Progenitor cell of endocrine pancreas (in vitro differentiated cells): ENCODE data around the gene LIN7C. TPM values are rescaled to one million over a fixed set of nuclear protein-coding genes. Genes with fewer than 3 reads are reported as not detected.

Experiments
- DNase-seq: peaks from one replicate; pipeline ENCODE4 v3.0.0; 2021; ENCODE audit warnings: low spot score; ENCODE audit not compliant: unreplicated experiment
- H3K27ac Mint-ChIP-seq: 2 replicates; pipeline ENCODE4 v1.8.0; 2021; ENCODE audit warnings: mild to moderate bottlenecking, moderate library complexity, mixed read lengths
- H3K27me3 Mint-ChIP-seq: 2 replicates; pipeline ENCODE4 v1.8.0; 2021; ENCODE audit warnings: mixed read lengths
- H3K36me3 Mint-ChIP-seq: 2 replicates; pipeline ENCODE4 v1.8.0; 2022; ENCODE audit warnings: mixed read lengths; ENCODE audit not compliant: insufficient read depth
- H3K4me1 Mint-ChIP-seq: 2 replicates; pipeline ENCODE4 v1.8.0; 2021; ENCODE audit warnings: low read depth, mixed read lengths
- H3K4me3 Mint-ChIP-seq: 2 replicates; pipeline ENCODE4 v1.8.0; 2021; ENCODE audit warnings: low read depth, mild to moderate bottlenecking, moderate library complexity, mixed read lengths
- H3K9me3 Mint-ChIP-seq: 2 replicates; pipeline ENCODE4 v1.8.0; 2021; ENCODE audit warnings: low read depth, mixed read lengths
- CTCF ChIP-seq: fragments of 200-600 bp; sonication (generic); IDR thresholded peaks from one replicate; pipeline ENCODE4 v1.5.0; 2021; ENCODE audit warnings: antibody characterized with exemption, mild to moderate bottlenecking; ENCODE audit not compliant: unreplicated experiment
- total RNA-seq: library from RNA; stranded (reverse); gene quantifications from 2 replicates; pipeline ENCODE4 v1.2.1, GENCODE V29; 2021

The LIN7C gene
- total RNA-seq, 1 donor from 2014 or later = 38.2 TPM

DNA sequence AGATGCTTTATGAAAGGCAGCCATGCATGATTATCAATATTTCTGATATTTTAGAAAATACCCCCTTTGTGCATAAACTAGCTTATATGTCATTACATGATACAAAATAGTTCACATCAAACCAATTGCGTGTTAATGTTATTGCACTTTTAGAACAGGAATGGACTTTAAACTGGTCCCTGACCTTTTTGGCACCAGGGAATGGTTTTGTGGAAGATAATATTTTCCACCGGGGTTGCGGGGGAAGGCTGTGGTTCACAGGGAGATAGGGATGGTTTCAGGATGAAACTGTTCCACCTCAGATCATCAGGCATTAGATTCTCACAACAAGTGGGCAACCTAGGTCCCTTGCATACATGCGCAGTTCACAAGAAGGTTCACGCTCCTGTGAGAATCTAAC lies 17.5 kb downstream of the LIN7C start:
- H3K4me3 Mint-ChIP-seq = no peak overlapping the region
- peaks cover 27% of the 10 kb centered on the region for H3K36me3 Mint-ChIP-seq
- H3K4me1 Mint-ChIP-seq = peaks cover 2% of the 10 kb centered on the region
- H3K27ac Mint-ChIP-seq = no peak overlapping the region
- DNase-seq = no peak
- no peaks in the 10 kb centered on the region for H3K27me3 Mint-ChIP-seq
- no peak for TF ChIP-seq CTCF
- peaks cover 4% of the 10 kb centered on the region for H3K9me3 Mint-ChIP-seq

- H3K27ac Mint-ChIP-seq = no peak overlapping the region
- DNase-seq = no peak
- no peak overlapping the region for H3K4me3 Mint-ChIP-seq
- TF ChIP-seq CTCF = no peak
- peaks cover 4% of the 10 kb centered on the region for H3K4me1 Mint-ChIP-seq
- no peaks in the 10 kb centered on the region for H3K27me3 Mint-ChIP-seq
- H3K9me3 Mint-ChIP-seq = peaks cover 4% of the 10 kb centered on the region
- peaks cover 25% of the 10 kb centered on the region for H3K36me3 Mint-ChIP-seq
Measured at GRCh38 chr11:27487706-27488105, 18.9 kb downstream of the LIN7C start.

DNA sequence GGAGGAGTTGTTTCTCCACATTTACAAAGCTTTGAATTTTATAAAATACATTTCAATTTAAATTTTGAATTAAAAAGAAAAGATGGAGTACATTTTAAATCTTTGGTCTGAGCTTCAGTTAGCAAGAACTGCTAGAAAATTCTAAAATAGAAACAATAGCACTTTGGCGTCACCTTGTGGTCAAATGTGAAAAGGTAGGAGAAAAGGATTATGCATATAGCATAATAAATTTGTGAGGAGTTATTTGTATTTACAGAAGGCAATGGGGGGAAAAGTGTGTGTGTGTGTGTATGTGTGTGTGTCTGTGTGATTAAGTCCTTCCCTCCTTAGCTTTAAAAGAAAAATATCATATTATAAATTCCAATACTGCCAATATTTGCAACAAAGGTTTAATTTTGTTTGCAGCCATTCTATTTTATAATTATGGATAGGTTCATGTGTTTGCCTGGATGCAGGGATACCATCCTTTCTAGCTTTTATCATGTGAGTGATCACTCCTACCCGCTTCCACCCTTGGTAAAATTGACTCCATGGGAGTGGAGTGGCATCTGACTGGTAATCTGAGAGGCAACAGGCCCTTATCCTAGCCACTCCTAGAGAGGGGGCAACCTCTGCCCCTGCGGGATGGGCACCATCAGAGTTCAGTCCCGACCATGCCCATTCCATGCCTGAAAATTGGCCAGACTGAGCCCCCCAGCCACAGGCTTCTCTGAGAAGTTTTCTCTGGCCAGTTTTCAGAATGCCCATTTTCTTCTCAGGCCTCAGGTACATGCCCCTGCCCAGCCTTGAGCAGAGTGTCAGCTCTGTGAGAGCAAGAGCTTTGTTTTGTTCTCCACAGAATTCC lies 20.4 kb downstream of the LIN7C start:
- peak; percentile 27 for DNase-seq
- Mint-ChIP-seq H3K27me3 (no peaks in the 10 kb centered on the region), H3K36me3 (peaks cover 17% of the 10 kb centered on the region), H3K9me3 (peaks cover 4% of the 10 kb centered on the region), H3K4me3 (no peak overlapping the region), H3K4me1 (peaks cover 5% of the 10 kb centered on the region), H3K27ac (peak overlapping the region; percentile 81)
- peak; percentile 96 for TF ChIP-seq CTCF

DNA sequence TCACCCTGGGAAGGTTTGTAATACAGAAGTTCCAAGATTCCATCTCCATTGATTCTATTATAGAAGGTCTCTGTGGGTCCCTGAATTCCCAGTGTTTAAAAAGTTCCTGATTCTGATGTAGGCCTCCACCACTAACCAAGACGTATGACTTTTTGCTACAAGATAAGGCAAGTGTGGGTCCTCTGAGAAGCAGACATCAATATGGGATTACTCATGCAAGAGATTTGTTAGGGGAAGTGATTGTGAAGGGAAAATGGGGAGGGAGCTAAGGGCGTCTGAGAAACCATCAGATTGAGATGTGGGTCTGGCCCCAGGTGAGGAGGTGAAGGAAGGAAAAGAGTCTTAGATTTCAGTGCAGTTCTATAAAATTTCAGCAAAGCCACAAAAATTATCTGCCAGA lies 23.8 kb downstream of the LIN7C start:
- H3K4me1 Mint-ChIP-seq = peaks cover 5% of the 10 kb centered on the region
- H3K27ac Mint-ChIP-seq = no peak overlapping the region
- no peaks in the 10 kb centered on the region for H3K36me3 Mint-ChIP-seq
- H3K4me3 Mint-ChIP-seq = no peak overlapping the region
- DNase-seq = no peak
- H3K9me3 Mint-ChIP-seq = no peaks in the 10 kb centered on the region
- no peak for TF ChIP-seq CTCF
- H3K27me3 Mint-ChIP-seq = no peaks in the 10 kb centered on the region

DNA sequence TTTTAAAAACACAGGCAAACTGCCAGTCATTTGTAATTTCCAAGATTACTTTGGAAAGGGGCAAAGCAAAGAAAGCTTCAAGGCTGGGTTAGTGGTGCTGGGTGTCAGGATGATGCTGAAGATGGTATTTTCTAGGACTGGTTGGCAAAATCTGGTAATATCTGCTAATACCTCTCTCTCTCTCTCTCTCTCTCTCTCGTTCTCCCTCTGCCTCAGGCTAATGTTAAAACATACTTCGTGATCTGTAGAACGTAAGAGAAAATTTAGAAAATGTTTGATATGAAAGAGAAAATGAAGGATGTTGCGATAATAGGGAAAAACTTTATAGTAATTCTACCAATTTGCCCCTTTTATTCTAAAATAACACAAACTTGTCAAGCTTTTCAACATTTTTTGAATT lies 24.6 kb downstream of the LIN7C start:
- Mint-ChIP-seq H3K4me3 (no peak overlapping the region), H3K27ac (no peak overlapping the region), H3K4me1 (peaks cover 5% of the 10 kb centered on the region), H3K9me3 (no peaks in the 10 kb centered on the region), H3K36me3 (no peaks in the 10 kb centered on the region), H3K27me3 (no peaks in the 10 kb centered on the region)
- TF ChIP-seq CTCF = no peak
- DNase-seq = no peak
